A549 treated with dexamethasone at 1 μM for 4 hours (cell line): ENCODE data around the gene PRPF40A. TPM values are rescaled to one million over a fixed set of nuclear protein-coding genes. Genes with fewer than 3 reads are reported as not detected.

Experiments
- total RNA-seq: library from RNA; stranded (reverse); fragments of 200-300 nt; extraction: Qiagen RNA extraction; gene quantifications from 5 replicates; pipeline ENCODE4 v1.2.3, GENCODE V29; 2022

PRPF40A gene
- total RNA-seq = 63.9 to 86.8 TPM (median 80.1 TPM) in 5 replicates

GRCh38 chr2:152717228-152718075 is at the start of gene PRPF40A:
PRPF40A (minus strand) TSS chr2:152717461; CDS start chr2:152717439, 22 bp downstream.

GRCh38 chr2:152718076-152718908 is 1.0 kb upstream of the PRPF40A start, which contains the start of gene ARL6IP6:
ARL6IP6 (plus strand) TSS chr2:152718620; CDS start chr2:152718625, 5 bp downstream.

Other genes with a start within 250 kb of the PRPF40A start
- gene ARL6IP6, start 1.2 kb upstream of the PRPF40A start, total RNA-seq = 19.4 to 25.0 TPM (median 24.3 TPM) in 5 replicates